ENCODE results near the gene NKD2.
"Not testable (repeated sequence)": the region's sequence is repeated elsewhere in the genome, so short reads cannot be mapped to it uniquely, and the experiment has no call there.

NKD2 gene

DNA sequence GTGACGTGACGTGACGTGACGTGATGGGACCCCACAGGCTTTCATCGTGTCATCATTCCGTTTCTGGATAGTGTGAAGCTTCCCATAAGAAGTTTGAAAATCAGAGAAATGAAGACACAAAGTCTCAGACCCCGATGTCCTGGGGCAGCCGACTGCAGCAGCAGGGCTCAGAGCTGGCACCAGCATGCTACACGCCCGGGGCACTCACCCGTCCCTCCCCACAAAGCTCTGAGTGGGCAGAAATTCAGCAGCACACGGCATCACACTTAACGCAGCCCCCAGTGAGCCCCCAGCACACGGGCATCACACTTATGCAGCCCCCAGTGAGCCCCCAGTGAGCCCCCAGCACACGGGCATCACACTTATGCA, 61.1 kb downstream of the NKD2 start:
- no peak for DNase-seq (ENCODE audit: low spot score)

DNA sequence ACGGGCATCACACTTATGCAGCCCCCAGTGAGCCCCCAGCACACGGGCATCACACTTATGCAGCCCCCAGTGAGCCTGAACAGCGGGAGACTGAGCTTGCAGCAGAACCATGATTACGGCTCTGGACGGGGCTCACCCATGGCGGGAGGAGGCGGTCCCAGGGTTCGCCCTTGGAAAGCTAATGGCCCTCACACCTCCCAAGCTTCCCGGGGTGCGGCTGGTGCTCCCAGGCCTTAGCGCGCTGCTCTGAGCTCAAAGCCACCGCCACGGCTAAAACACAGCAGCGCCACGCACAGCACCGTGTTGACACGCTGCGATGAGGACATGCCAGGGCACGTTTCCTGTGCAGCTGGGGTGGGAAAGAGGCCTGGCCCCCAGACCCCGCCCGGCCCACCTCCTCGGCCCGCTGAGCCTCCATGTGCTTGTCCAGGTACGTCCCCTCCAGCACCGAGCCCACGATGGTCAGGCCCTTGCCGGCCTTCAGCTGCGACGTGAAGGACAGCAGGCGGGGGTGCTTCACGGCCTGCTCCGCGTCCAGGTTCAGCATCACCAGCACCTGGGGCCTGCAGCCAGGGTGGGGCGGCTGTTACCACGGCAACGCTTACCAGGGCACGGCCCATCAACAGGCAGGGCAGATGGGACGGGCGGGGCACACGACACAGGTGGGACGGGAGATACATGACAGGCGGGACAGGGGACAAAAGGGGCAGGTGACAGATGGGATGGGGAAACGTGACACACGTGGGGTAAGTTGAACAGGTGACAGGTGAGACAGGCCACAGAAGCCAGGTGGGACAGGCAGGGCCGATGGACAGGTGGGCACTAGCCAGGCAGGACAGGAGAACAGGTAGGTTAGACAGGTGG, 64.9 kb downstream of the NKD2 start:
- DNase-seq (ENCODE audit: low spot score) = no peak

DNA sequence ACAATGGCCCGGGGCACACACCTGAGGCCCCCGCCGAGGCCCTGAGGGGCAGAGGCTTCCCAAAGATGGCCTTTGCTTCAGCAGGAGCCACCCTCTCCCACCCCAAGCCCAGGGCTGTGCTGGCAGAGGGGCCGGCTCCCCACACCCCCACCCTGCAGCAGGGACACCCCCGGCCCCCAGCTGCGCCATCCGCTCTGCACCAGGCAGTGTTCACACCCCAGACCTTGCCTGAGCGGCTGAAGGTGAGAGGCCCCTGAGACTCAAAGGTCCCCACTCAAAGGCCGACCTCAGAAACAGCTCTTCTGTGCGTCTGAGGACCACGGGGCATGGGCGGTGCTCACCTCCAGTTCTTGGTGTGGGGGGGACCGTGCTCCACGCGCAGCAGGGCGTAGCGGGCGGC, 65.6 kb downstream of the NKD2 start:
- no peak for DNase-seq (ENCODE audit: low spot score)

DNA sequence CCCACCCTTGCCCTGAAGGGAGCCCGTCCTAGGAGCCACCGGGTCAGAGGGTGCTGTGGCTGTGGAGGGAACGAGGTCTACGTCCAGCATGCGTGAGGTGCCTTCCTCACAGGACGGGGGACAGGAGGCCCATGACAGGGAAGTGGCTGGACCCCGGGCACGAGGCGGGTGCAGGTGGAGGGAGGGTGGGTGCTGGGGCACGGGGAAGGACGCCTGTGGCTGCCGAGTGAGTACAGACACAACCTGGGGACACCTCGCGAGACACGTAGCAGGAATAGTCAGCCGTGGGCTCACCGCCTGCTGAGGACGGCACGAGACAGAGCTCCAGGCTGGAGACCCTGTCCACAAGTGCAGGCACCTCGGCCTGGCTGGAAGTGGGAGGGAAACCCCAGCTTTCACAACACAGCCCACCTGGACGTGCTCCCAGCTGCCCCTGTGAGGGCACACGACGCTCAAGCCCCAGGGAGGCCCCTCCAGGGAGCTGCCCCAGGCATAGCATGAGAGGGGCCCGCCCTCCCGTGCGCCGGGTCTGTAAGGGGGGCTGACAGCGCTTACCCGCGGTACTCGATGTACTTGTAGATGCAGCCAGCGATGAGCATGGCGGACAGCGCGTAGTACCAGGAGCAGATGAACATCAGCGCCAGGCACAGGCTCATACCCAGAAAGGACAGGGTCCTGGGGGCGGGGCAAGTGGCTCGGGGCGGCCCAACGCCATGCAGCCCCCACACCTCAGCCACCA, 66.4 kb downstream of the NKD2 start:
- DNase-seq (ENCODE audit: low spot score) = no peak

DNA sequence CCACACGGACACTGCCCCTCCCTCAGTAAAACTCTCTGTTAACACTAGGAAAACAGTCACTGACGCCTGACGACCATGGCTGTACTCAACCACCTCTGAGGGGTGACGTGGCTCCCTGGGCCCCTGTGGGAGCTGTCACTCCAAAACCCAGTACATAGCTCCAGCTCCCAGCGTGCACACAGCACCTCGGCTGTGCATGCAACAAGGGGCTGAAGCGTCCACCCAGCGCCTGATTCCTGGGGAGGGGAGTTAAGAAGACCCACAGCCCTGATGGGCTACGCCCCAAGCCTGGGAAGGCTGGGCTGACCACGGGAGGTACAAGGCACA, 66.9 kb downstream of the NKD2 start:
- DNase-seq (ENCODE audit: low spot score) = no peak

DNA sequence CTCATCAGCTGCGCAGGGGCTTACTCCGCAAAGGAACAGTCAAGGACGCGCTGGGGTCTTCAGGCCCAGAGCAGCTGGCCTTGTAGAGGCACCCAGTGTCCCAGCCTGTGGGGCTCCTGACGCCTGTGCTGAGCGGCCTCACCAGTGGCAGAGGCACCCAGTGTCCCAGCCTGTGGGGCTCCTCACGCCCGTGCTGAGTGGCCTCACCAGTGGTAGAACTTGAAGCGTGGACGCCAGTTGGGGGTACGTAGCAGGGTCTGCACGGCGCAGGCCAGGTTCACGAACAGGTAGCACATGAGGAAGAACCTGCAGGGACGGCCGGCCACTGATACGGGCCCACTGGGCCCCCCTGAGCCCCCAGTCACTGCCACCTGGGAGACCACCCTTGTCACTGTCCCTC, 67.3 kb downstream of the NKD2 start:
- no peak for DNase-seq (ENCODE audit: low spot score)

DNA sequence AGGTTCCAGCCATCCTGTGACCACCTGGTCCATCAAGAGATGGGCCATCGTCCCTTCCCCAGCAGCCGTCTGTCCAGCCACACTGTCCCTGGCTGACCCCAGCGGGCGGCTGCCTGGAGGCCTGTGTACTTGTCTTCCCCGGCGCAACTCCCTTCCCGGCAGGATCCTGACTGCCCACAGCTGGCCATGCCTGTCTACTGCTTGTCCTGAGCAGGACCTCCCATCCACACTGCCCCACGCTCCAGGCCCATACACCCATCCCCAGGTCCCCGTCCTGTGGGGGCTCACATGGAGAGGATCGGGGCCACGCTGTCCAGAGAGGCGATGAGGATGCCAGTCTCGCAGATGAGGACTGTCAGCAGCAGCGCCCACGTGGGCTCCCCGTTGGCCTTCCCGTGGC, 67.8 kb downstream of the NKD2 start:
- no peak for DNase-seq (ENCODE audit: low spot score)

DNA sequence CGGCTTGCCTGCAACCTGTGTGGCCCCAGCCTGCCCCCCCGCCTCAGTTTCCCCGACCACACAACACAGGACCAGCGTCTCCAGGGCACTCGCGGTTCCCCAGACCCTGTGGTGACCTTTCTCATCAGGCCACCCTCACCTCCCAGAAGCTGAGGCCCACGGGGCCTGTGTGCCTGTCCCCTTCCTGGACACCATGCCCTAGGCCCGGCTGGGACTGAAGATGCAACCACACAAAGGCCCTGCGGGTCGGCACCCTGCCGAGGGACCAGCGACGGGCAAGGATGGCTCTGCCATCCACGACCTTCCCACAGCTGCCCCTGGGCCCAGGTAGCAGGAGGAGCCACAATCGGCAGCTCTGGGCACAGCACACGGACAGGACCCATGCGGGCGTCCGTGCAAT, 68.4 kb downstream of the NKD2 start:
- no peak for DNase-seq (ENCODE audit: low spot score)

DNA sequence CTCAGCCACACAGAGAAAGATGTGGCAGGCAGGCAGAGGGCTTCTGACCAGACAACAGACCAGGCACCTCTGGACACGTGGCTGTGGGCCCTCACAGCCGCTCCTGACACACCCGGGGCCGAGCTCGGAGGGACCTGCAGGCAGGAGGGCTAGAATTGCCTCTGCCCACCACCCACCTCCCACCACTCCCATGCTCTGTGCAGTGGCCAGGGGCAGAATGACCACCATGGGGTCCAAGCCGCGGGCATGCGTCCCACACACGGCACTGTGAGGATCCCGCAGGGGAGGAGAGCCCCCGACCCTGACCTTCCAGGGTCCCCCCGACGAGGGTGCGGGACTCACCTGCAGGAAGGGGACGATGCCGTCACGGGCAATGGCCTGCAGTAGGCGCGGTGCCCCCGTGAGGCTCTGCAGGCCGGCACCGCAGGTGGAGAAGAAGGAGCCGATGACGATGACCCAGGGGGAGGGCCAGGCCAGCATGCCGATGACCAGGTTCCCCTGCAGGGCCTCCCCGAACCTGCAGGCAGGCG, 69.0 kb downstream of the NKD2 start:
- DNase-seq (ENCODE audit: low spot score) = no peak

DNA sequence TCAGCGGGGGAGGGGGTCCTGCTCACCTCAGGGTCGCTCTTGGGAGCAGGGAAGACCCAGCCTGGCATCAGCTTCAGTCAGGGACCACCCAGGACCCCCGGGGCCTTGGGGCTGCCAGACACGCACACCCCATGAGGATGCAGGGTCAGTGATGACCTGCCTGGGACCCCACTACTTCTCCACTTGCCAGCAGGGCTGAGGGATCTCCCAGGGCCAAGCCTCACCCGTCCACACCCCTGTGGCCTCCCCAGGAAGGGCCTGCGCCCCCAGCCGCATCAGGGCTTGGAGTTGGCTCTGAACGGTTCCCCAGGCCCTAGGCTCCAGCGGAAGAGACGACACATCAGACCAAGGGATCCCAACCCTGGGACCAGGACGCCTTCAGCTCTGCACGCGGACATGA, 69.6 kb downstream of the NKD2 start:
- DNase-seq (ENCODE audit: low spot score) = no peak

DNA sequence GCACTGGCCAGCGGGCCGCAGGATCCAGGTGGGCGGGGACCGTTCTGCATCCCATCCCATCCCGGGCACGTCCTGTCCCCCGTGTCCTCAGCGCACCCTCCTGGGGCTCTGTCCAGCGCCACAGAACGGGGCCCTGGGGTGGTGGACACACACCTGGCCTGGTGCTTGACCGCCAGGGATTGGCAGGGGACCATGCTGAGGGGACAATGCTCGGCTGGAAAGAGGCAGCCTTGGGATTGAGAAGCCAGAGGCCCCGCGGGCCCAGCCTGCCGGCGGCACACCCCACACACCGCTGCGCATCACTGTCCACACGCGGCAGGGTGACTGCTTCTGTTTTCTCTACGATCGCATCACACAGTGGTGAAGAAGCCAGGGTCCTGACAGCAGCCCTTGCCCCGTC, 70.2 kb downstream of the NKD2 start:
- no peak for DNase-seq (ENCODE audit: low spot score)

DNA sequence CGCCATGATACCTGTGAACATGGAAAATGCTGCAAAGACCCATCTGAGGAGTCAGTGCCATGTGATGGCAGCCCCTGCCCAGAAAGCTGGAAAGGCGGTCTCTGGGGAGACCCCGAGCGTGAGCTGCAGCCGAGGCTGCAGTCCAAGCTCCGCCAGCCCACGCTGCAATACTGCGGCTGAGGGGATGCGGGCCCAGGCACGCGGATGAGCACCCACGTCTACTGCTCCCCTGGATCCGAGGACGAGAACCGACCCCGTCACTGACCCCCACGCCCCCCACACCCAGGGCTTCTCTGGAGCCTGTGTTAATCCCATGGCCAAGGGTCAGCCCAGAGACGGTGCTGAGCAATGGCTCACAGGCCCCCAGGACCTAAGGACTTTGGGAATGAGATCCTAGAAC, 70.9 kb downstream of the NKD2 start:
- no peak for DNase-seq (ENCODE audit: low spot score)

DNA sequence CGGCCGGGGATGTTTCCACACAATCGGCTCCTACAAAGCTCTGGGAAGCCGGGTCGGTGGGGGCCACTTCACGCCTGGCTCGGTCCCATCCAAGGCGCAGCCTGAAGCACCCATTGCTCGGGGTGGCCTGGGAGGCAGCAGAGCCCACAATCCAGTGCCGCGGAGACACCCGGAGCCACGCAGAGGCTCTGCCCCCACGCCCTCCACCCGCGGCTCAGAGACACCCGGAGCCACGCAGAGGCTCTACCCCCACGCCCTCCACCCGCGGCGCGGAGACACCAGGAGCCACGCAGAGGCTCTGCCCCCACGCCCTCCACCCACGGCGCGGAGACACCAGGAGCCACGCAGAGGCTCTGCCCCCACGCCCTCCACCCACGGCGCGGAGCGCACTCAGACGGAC, 71.4 kb downstream of the NKD2 start:
- DNase-seq (ENCODE audit: low spot score) = no peak

DNA sequence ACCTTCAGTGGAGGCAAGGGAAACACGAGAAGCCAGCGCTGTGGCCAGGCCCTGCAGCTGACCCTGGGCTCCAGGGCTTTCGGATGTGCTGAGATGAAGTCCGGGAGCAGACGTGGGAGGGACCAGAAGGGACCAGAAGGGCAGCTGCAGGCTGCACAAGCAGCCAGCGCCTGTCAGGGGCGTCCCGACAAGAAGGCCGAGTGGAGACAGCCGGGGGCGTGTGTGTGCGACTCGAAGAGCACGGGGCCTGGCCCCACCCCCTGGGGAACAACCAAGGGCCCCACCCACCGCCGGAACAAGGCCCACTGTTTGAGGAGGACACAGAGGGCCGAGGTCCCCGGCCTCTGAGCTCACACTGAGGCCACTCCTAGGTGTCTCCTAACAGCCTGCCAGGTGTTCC, 71.8 kb downstream of the NKD2 start:
- no peak for DNase-seq (ENCODE audit: low spot score)

DNA sequence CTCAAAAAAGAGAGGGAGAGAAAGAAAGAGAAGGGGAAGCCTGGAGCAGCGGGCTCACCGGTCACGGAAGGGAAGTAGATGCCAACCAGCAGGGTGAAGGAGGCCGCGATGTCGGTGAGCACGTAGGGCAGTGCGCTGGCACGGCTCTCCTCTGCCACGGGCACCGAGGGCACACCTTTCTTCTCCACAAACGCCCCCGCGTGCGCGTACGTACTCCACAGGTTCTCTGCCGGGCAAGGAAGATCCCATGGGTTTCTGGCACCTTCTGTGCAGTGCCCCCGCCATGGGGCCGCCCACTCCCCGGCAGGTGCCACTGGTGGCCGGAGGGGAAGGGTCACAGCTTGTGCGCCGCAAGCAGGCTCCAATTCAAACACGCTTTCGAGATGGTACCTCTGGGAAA, 72.9 kb downstream of the NKD2 start:
- DNase-seq (ENCODE audit: low spot score) = no peak

DNA sequence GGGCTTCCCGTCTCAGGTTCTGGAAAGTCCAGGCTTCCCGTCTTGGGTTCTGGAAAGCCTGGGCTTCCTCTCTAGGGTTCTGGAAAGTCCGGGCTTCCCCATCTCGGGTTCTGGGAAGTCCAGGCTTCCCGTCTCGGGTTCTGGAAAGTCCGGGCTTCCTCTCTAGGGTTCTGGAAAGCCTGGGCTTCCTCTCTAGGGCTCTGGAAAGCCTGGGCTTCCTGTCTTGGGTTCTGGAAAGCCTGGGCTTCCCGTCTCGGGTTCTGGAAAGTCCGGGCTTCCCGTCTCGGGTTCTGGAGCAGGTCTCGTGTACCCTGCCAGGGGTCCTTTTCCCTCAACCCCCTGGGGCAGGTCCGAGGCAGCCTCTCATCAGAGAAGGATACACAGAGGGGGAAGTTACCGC, 74.4 kb downstream of the NKD2 start:
- not testable (repeated sequence) for DNase-seq (ENCODE audit: low spot score)

DNA sequence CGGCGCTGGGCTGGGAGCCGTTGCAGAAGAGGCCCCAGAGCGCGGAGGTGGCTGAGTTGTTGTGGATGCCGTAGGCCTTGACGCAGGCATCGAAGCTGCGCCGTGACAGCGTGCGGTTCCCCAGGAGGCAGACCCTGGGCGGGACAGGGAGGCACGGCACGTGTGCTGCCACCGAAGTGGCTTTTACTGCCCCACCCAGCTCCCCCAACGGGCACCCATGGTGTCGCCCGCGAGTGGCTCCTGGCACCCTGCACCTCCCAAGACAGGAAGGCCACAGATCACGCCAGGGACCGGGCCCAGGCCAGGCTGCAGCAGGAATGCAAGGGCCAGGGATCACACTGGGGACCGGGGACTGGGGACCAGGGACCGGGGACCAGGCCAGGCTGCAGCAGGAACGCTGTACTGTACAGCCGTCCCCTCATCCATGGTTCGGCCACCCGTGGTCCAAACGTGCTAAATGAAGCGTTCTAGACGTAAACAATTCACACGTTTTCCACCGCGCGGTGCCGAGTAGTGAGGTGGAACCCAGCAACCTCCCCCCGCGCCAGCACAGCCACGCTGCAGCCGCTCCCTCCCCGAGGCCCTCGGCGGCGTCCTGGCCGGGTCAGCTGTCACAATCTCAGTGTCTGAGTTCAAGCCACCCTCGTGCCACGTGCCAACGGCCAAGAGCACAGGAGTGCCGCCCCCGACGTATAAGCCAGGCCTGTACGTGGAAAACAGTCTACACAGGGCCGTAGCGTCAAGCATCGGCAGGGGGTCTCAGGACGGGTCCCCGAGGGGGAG, 75.4 kb downstream of the NKD2 start:
- DNase-seq (ENCODE audit: low spot score) = no peak

DNA sequence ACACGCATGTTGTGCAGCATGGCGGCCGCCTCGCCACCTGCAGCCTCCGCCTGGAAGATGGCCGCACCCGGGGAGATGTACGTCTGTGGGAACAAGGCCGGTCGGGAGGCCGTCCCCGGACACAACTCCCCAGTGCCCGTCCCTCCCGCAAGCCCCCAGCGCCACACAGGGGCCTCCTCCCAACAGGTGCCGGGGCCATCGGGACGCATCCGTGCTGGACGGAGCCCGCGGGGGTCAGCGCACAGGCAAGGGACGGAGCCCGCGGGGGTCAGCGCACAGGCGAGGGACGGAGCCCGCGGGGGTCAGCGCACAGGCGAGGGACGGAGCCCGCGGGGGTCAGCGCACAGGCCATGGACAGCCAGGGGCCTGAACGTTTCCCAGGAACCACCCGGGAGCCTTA, 76.8 kb downstream of the NKD2 start:
- DNase-seq (ENCODE audit: low spot score) = no peak

DNA sequence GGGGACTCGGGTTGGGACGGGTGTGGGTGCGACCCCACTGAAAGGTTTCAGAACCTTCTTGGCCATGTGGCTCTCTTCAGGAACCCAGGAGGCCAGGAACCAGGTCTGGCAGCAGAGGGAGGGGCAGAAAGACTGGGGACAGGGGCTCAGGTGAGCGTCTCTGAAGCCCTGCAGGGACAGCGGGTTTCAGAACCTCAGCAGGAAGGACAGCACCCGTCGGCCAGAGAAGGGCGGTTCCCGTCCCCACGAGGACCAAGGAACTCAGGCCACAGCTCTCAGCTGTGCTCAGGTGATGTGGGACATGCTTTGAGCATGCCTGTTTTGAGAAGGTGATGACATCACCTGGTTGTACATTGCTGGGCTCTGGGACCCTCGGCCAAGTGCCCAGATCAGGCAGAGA, 77.5 kb downstream of the NKD2 start:
- no peak for DNase-seq (ENCODE audit: low spot score)

DNA sequence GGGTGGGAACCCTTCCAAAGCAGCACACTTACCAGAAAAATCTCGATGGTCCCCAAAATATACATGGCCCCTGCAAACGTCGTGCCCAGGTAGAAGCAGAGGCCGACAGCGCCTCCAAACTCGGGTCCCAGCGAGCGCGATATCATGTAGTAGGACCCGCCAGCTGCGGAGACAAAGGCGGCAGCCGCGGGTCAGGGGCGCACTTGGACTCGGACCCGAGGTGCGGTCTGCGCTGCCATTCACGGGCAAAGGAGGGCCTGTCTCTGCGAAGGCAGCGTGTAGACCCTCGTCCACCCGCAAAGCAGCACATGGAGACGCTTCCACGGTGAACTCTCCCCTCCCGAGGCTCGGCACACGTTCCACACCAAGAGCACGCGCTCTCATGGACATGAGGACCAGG, 78.3 kb downstream of the NKD2 start:
- DNase-seq (ENCODE audit: low spot score) = no peak

DNA sequence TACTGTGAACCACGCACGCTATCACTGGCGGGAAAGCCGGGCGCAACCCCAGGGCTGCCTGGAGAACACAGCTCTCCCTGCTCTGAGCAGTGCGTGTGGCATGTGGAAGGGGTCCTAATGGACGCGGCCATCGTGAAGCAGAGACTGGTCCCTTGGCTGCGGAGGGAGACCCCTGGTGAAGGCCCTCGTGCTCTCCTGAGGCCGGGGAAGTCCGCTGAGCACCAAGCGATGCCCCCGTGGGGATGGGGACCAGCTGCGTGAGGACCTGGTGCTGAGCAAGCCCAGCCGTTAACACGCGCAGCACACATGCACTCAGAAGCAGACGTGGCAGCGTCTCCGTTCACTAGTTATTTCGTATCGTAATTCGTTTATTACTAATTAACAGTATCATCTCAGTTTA, 78.8 kb downstream of the NKD2 start:
- no peak for DNase-seq (ENCODE audit: low spot score)

DNA sequence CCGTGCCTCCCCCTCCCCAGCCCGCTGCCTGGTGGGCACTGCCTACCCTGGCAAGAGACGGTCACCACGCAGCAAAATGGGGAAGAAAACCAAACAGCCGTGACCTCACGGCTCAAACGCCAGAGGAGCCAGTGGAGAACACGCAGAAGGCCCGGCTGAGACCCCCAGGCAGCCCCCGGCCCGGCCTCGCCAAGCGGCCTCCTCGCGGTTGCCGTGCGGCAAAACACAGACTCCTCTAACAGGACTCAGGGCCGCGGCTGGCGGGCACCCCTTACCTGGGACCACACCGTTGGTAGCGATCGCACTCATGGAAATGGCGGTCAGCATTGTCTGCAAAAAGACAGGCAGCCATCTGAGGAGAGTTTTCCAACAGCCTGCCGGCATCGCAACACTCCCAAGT, 79.4 kb downstream of the NKD2 start:
- no peak for DNase-seq (ENCODE audit: low spot score)

Data from LoVo (cell line).